Amniotic epithelial cell (primary cell): Measurements from ENCODE around the gene ZNF827.

Experiments used
- DNase-seq: peaks from one replicate; pipeline ENCODE4 v3.0.0-alpha.2; 2010; ENCODE audit warnings: low read depth

Gene ZNF827

GRCh38 chr4:145709336-145709735 is 229.3 kb downstream of the ZNF827 start:
- DNase-seq = no peak
